Astrocyte of the spinal cord (primary cell): Measurements from ENCODE around the gene WSCD1.

ENCODE experiments used
- DNase-seq: peaks from one replicate; pipeline ENCODE4 v3.0.0; 2011; ENCODE audit warnings: low read depth, low spot score
- H3K4me3 ChIP-seq: 2 replicates; pipeline ENCODE4 v1.5.1; 2011; ENCODE audit warnings: low read depth, mild to moderate bottlenecking, low read length, moderate library complexity
- in situ Hi-C: cut with HindIII; loops from 2 replicates; pipeline ENCODE4 v1.10.0; 2017; ENCODE audit warnings: low sequenced_read_pairs
- TF ChIP-seq, protein P1 (sequence below): IDR thresholded peaks from 2 replicates; pipeline ENCODE4 v1.5.1; 2012; ENCODE audit warnings: low read depth, mild to moderate bottlenecking, low read length, inconsistent platforms

The WSCD1 gene

DNA sequence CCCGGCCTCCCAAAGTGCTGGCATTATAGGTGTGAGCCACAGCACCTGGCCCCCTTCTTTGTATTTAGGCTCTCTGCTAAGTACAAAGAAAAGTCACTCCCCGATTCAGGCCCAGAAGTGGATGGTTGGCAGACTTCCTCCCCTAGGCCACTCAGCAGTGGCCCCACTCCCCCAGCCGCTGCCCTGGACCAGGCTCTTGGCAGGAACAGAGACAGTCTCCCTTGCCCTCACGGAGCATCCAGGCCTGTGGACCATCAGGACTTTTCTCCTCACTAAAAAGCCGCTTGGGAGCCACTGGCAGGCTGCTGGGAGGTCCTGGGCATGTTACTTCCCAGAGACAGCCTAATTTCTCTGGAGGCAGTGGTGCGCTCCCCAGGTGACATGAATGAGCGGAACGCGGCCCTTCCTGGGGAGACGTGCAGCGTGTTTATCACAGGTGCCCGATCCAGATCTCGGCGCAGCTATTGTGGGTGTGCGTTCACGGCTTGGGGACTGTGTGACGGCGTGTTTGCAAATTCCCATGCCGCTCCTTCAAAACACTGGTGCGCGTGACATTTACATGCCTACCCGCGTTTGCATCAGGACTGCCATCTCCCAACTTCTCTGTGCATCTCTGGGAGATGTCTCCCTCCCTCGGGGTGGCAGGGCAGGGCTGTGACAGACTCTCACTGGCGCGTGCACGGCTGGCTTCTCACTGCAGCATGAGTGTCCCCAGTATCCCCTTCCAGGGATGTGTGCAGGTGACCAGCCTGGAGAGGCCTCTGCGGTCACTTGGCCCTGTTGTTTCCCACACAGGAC, 16.6 kb downstream of the WSCD1 start:
- DNase-seq: no peak
- in situ Hi-C loops: no loop called here
- TF ChIP-seq, protein P1, sequence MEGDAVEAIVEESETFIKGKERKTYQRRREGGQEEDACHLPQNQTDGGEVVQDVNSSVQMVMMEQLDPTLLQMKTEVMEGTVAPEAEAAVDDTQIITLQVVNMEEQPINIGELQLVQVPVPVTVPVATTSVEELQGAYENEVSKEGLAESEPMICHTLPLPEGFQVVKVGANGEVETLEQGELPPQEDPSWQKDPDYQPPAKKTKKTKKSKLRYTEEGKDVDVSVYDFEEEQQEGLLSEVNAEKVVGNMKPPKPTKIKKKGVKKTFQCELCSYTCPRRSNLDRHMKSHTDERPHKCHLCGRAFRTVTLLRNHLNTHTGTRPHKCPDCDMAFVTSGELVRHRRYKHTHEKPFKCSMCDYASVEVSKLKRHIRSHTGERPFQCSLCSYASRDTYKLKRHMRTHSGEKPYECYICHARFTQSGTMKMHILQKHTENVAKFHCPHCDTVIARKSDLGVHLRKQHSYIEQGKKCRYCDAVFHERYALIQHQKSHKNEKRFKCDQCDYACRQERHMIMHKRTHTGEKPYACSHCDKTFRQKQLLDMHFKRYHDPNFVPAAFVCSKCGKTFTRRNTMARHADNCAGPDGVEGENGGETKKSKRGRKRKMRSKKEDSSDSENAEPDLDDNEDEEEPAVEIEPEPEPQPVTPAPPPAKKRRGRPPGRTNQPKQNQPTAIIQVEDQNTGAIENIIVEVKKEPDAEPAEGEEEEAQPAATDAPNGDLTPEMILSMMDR: no peak
- no peak overlapping the region for H3K4me3 ChIP-seq

DNA sequence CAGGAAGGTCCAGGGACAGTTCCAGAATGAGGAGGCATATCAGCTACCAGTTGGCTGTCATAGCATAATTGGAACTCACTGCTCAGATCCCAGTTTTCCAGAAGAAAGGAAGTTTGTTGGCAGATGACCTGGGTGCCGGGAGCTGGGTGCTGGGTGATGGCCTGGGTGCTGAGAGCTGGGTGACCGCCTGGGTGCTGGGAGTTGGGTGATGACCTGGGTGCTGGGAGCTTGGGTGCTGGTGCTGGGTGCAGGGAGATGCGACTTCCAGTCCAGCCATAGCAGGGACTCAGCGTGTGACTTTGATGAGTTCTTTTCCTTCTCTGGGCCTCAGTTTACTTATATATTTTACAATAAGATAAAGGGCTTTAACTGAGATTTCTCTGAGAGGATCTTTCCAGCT, 18.0 kb downstream of the WSCD1 start:
- DNase-seq: no peak
- no peak overlapping the region for H3K4me3 ChIP-seq
- in situ Hi-C loops: no loop called here
- TF ChIP-seq, protein P1: no peak

DNA sequence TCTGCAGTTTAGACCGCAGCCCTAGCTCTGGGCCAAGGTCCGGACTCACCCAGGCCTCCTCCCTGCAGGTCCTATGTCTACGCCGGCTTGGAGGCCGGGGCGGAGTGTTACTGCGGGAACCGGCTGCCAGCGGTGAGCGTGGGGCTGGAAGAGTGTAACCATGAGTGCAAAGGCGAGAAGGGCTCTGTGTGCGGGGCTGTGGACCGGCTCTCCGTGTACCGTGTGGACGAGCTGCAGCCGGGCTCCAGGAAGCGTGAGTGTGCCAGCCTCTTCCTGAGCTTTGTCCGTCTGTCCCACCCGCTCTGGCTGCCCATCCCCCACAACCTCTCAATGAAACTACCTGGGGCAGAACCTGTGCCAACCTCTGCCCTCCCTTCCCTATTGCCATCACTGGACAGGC, 20.1 kb downstream of the WSCD1 start:
- DNase-seq: no peak
- in situ Hi-C loops: no loop called here
- TF ChIP-seq, protein P1: no peak

DNA sequence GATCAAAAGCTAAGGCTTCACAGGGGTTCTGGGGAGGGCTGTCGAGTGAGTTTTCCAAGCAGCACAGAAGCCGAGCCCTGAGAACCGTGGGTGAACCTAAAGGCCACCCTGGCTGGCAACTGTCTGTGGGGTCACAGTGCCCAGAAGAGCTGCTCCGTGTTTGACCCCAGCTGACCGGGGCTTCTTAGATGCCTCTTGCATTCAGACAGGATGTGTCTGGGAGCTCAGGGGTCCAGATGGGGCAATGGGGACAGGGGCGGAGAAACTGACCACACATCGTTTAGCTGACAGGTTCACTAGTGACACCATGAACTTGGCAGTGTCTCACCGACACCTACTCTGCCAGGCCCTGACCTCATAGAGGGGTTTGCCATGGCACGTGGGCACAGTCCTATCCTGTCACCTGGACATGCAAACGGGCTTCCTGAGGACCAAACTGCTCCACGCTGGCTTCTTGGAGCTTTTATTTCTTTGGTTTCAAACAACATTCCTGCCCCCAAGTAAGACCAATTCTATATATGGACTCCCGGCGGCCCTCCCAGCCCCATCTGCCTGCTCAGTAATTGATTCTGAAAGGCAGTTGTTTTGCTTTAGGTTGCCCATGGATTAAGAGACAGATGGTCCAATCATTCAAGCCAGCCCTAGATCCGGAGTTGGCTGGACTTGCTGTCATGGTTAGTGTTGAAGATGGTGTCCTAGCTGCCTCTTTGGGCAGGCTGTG, 22.2 kb downstream of the WSCD1 start:
- H3K4me3 ChIP-seq: no peak overlapping the region
- in situ Hi-C loops: no loop called here
- DNase-seq: no peak
- TF ChIP-seq, protein P1: no peak

More for the DNA sequence above, 20.1 kb downstream of the WSCD1 start:
- H3K4me3 ChIP-seq: no peak overlapping the region

DNA sequence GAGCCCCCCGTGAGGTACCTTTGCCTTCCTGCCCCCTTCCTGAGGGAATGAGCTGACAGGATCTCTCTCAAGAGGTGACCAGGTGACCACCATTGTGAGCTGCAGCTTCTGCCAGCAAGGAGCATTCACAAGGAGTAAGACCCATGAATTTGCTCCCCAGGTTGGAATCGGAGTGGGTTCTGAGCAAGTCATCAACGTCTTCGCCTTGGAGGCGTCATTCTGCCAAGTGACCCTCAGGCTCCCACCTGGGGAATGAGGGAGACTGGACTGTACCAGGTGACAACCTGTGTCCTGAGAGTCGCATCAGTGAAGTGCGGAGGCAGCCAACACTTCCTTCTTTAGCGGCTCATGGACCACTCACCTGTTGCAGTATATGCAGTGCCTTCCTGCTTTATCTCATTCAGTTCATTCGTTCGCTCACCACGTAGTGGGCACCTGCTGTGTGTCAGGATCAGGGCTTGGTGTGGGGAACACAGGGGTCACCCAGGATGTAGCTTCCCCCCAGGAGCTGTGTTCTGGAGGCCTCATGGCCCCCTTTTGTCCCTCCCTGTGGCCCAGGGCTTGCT, 22.8 kb downstream of the WSCD1 start:
- H3K4me3 ChIP-seq: no peak overlapping the region
- in situ Hi-C loops: no loop called here
- TF ChIP-seq, protein P1: no peak
- no peak for DNase-seq

DNA sequence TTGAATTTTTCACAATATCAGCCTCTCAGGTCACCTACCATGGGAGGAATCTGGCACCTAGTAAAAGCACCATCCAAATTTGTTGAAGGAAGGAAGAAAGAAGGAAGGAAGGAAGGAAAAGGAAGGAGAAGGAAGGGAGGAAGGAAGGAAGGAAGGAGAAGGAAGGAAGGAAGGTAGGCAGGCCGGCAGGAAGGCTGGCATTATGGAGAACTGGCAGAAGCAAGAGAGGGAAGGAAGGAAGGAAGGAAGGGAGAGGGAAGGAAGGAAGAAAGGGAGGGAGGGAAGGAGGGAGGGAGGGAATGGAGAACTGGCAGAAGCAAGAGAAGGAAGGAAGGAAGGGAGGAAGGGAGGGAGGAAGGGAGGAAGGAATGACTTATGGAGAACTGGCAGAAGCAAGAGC, 24.3 kb downstream of the WSCD1 start:
- DNase-seq: no peak
- in situ Hi-C loops: no loop called here
- TF ChIP-seq, protein P1: no peak
- H3K4me3 ChIP-seq: no peak overlapping the region
